Cerebellar cortex (tissue), 1 donor: ENCODE results near the gene CGREF1.

Source experiments
- DNase-seq: peaks from one replicate; pipeline ENCODE4 v3.0.0-alpha.2; 2015; ENCODE audit warnings: low spot score

The CGREF1 gene

DNA sequence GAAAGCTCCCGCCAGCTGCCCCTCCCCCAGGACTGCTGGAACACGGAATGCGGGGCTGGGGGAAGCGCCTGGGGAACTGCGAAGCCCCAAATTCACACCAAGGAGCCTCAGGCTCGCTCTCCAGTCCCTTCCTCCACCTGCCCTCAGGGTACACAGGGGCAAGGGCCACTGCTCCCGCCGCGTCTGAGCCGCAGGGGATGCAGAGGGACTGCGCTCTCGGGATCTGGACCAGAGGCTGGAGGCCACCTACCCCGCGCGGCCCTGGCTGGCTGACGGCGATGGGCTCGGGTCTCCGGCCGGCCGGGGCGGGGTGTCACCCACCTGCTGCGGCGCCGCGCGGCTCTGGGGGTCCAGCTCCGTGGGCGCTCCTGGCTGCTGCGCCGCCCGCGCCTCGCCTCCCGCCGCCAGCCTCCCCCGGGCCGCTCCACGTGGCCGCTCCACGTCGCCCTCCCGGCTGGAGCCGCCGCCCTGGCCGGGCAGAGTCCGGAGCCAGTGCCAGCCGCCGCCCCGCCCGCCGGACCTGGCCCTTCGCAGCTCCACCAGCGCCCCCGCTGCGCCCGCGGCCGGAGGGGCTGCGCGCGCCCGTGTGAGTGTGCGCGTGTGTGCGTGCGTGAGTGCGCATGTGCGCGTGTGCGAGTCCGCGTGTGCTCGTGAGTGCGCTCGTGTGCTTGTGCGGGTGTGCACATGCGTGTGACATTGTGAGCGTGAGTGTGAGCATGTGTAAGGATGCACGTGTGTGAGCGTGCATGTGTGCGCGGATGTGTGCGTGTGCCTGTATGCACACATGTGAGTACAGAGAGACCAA is at the start of gene CGREF1:
Gene CGREF1, minus strand, starts transcription at position 604 of the 805 bp plus-strand sequence. CDS start 14,762 bp downstream, outside the sequence.
- peak; percentile 55 for DNase-seq

DNA sequence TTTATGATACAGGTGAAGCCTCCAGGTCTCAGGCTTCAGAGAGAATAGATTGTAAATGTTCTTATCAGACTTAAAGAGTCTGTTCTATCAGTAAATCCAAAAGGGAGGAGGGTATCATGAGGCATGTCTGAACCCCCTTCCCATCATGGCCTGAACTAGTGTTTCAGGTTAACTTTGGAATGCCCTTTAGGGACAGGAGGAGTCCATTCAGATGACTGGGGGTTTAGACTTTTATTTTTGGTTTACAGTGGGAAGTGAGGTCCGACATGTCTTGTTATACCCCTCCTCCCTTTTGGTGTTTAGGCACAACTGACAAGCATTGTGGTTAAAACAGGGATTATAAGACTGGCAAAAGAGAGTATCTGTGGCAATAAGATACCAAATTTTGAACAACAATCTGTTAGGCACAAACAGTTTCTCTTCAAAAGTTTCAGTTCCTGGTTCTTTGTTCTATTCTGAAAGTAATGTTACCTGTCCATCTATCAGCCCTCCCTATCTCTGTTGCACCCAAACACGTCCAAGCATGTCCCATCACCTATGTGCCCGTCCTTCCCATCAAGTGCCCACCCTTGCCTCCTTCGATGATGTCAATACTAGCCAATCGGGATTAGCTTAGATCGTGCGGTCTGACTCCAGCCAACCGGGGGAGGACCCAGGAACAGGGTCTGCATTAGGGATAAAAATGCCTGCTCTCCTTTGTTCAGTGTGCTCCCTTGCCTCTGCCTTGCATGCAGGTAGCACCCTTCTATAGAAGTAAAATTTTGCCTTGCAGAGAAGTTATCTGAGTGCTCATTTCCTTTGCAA is 46.2 kb upstream of the CGREF1 start:
- no peak for DNase-seq

GRCh38 chr2:27162151-27163121 is 43.5 kb upstream of the CGREF1 start:
- DNase-seq, result no peak

GRCh38 chr2:27160191-27160590 is 41.3 kb upstream of the CGREF1 start:
- no peak for DNase-seq

DNA sequence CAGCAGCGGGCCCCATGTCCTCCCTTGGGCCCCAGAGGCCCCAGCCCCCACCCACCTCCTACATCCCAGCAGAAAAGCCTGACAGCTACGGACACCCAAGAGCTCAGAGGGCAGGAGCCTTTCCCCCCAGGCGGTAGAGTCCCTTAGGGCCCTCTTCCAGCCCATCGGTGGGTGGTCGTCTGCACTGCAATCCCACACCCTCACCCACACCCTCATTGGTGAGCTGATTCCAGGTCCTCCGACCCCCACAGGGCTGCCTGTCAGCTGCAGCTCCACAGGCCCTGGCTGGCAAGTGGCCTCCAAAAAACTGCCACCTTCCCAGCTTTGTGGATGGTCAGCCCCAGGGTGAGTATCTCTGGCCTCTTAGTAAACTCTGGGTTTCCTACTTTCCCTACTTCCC is 40.3 kb upstream of the CGREF1 start:
- no peak for DNase-seq

DNA sequence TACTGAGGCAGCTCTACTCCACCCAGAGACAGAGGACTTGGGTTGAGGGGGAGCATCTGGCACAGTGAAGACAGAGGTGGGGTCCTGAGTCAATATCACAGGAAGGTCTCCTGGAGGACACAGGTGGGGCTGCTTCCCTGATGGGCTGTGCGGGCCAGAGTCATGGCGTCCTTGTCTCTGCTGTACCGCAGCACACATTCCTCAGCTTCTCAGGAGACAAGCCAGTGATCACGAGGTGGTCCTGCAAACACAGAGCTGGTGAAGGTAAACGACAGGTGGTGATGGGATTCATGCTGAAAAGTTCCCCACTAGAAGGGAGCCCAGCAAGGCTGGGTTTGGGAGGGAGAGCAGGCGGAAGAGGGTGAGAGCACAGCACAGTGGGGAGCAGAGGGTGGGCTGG is 39.5 kb upstream of the CGREF1 start:
- DNase-seq, result no peak

- DNase-seq, result no peak
Measured at GRCh38 chr2:27155069-27155520, 36.2 kb upstream of the CGREF1 start.

DNA sequence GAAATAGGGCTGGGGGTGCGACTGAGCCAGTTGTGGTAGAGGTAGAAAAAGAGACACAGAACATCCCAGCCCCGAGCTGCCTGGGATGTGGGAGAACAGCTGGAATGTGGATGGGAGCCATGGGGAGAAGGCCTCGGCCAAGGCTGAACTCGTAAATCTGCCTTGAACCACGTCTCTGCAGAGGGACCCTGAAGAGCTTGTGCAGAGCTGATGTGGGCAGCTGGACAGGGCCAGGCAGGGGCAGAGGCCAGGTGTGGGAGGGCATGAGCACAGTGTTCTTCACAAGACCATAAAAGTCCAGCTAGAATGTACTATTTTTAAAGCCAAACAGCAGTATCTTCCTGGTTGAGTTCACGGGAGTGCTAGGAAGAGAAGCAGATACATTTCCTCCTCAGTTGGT is 35.6 kb upstream of the CGREF1 start:
- DNase-seq, result no peak

GRCh38 chr2:27152796-27153464 is 34.0 kb upstream of the CGREF1 start:
- no peak for DNase-seq

DNA sequence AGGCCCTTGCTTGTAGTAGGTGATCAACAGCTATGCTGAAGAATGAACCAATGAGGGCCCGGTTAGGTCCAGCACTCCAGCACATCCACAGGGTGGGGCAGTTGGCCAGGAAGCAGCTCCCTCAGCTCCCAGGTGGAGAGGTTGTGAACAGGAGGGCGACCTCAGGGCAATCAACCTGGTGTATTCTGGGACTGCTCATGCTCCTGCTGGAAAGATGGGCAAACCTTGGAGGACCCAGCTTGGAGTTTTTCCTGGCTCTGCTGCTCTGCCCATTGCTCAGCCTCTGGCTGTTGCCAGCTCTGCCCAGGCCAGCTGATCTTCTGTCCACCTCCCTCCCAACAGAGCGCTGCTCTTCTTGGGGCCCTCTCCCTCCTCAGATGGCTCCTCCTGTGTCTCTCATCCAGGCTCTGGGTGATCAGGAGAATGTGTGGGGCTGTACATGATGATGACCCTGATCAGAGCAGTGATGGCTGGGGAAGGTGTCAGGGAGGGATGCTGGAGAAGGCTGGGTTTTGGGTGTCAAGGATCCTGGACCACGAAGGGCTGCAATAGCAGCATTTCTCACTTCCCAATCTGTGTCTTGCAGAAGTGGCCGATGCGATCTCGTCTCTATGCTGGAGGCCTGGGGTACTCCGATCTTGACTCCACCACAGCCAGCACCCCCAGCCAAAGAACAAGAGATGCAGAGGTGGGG is 33.3 kb upstream of the CGREF1 start:
- DNase-seq, result no peak

DNA sequence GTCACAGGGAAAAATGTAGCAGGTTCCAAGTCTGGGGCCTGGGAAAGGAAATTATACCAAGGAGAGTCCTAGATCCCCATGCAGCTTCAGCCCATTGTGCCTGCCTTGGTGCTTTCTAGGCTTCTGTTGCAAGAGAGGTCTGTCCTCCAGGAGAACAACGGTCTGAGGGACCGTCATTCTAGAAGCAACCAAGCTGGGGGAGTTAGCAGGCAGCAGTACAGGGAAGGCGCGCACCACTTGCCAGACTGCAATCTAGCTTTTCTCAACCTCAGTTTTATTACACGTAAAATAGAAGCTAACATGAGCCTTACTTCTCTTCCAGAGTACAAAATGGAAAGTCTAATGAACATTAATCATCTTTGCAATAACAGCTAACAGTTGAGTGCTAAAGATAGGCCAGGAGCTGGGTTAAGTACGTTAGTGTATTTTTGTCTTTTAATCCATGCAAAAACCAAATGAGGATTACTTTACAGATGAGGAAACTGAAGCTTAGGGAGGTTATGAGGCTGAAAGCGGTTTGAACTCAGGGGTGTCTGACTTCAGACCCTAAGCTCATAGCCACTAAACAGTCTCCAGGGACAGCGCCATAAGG is 31.8 kb upstream of the CGREF1 start:
- no peak for DNase-seq

GRCh38 chr2:27149570-27150405 is 30.9 kb upstream of the CGREF1 start:
- no peak for DNase-seq

- no peak for DNase-seq
Measured at GRCh38 chr2:27148801-27149439, 30.0 kb upstream of the CGREF1 start, which contains the start of gene TCF23. Gene TCF23, plus strand, starts transcription at chr2:27149004. Its CDS starts 130 bp downstream, at chr2:27149134.

DNA sequence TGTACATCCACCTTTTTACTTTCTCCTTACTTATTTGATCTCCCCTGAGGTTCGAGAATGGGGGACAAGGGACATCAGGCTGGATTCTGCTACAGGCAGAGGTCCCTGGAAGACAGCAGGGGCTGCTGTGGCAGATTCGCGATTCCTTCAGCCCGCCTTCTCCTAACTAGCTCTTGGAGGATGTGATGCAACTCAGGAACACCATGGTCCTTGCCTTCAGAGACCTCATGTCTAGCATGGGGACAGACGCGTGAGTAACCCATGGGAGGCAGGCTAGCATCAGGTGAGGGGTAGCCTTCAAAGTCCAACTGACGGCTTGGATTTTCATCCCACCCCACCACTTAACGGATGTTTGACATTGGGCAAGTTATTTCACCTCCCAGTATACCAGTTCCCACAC is 29.0 kb upstream of the CGREF1 start:
- DNase-seq, result no peak

DNA sequence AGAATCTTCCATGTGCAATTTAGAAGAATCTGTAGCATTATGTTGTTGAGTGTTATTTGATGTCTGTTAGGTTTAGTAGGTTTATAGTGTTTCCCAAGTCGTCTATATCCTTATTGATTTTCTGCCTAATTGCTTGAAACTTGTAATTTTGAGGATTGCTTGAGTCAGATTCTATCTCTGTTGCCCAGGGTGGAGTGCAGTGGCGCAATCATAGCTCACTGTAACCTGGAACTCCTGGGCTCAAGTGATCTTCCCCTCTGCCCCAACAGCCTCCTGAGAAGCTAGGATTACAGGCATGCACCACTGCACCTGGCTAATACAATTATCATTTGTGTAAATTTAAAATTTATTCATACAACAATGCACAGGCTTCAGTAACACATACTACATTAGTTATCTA is 26.8 kb upstream of the CGREF1 start:
- no peak for DNase-seq

- DNase-seq, result no peak
Measured at GRCh38 chr2:27143285-27143684, 24.4 kb upstream of the CGREF1 start.

DNA sequence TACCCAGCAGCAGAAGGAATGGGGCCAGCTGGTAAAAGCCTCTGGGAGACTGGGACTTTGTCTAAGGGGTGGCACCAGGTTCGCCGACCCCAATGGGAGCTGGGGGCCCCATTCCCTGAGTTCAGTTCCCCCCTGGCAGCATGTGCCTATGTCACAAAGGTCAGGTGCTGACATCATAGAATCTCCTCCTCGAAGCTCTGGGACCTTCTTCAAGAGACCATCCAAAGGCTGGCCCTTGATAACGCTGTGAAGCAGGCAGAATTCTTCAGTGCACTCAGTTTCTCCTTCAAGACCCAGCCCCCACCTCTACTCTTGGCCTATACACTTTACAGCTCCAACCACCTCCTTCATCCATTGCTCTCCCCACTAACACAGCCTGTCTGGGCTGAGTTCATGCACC is 20.4 kb upstream of the CGREF1 start, which contains the start of gene PRR30:
Gene PRR30, minus strand, starts transcription at position 101 of the 400 bp plus-strand sequence. CDS start 1,081 bp downstream, outside the sequence.
- DNase-seq, result no peak

DNA sequence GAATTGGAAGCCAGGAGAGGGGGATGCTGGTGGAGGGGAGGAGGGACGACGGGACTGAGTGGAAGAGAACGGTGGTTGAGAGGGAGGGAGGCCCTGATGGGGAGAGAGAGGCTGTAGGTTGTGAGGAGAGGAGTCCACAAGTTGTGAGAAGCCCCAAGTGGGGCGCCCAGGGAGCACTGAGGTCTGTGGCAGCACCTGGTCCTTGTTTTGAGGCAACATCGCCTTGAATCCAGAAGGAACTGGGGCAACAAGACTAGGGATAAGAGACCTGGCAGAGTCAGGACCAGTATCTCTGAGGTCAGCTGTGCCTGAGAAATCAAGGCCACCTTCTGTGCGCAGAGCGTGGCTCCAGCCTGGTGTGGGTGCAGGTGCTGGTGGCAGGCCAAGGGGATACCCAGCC is 19.2 kb upstream of the CGREF1 start:
- no peak for DNase-seq
